ENCODE results near the gene COL12A1.

DNA sequence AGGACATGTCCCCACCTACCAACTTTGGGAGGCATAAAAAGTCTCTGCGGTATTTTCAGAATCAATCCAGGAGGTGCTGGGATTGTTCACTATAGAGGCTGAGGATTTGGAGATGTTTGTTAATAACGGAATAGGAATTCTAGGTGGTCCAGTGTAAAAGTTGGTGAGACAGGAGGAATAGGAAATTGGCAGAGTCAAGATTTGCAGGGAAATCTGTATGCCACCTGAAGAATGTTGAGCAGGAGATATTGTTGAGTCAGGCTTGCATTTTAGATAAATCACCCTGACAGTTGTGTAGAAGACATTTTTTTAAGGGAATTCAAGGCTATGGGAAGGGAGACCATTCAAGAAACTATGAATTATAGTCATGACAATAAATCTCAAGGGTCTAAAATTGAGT, 124.8 kb downstream of the COL12A1 start:
- TF ChIP-seq EZH2 (IDR thresholded peaks at IDR 0.05; ENCODE audit: borderline replicate concordance, low read depth, low read length, severe bottlenecking) (no peak), POLR2A (IDR thresholded peaks at IDR 0.05; ENCODE audit: low read depth, low read length) (no peak), POLR2AphosphoS5 (IDR thresholded peaks at IDR 0.05; ENCODE audit: insufficient read depth, low read depth, low read length) (no peak), JUN (IDR thresholded peaks at IDR 0.05; ENCODE audit: borderline replicate concordance, insufficient read depth, insufficient read length, low read depth) (no peak), MAX (IDR thresholded peaks at IDR 0.05; ENCODE audit: insufficient read depth, insufficient read length) (no peak), GATA2 (IDR thresholded peaks at IDR 0.05; ENCODE audit: insufficient read depth, insufficient read length, low read depth, low read length) (no peak)
- TF ChIP-seq, protein P1, sequence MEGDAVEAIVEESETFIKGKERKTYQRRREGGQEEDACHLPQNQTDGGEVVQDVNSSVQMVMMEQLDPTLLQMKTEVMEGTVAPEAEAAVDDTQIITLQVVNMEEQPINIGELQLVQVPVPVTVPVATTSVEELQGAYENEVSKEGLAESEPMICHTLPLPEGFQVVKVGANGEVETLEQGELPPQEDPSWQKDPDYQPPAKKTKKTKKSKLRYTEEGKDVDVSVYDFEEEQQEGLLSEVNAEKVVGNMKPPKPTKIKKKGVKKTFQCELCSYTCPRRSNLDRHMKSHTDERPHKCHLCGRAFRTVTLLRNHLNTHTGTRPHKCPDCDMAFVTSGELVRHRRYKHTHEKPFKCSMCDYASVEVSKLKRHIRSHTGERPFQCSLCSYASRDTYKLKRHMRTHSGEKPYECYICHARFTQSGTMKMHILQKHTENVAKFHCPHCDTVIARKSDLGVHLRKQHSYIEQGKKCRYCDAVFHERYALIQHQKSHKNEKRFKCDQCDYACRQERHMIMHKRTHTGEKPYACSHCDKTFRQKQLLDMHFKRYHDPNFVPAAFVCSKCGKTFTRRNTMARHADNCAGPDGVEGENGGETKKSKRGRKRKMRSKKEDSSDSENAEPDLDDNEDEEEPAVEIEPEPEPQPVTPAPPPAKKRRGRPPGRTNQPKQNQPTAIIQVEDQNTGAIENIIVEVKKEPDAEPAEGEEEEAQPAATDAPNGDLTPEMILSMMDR (IDR thresholded peaks at IDR 0.05; ENCODE audit: extremely low read depth in 1 of 2, insufficient read depth in 1 of 2, low read depth in 1 of 2, low read length in 2 of 2), result no peak

Measured in endothelial cell of umbilical vein (primary cell).